BE2C (cell line): ENCODE data around the gene IDE.
A peak's percentile ranks its signal among the peaks of the same experiment; 100 is the strongest.
"Not testable (repeated sequence)": the region's sequence is repeated elsewhere in the genome, so short reads cannot be mapped to it uniquely, and the experiment has no call there.

Experiments used
- DNase-seq: peaks from one replicate; pipeline ENCODE4 v3.0.0-alpha.2; 2020
- H3K27me3 ChIP-seq: fragments of 250-450 bp; sonication (Bioruptor Pico); 2 replicates; pipeline ENCODE4 v1.5.1; 2020; ENCODE audit warnings: mild to moderate bottlenecking
- H3K36me3 ChIP-seq: fragments of 250-450 bp; sonication (Bioruptor Pico); 2 replicates; pipeline ENCODE4 v1.5.1; 2020; ENCODE audit warnings: mild to moderate bottlenecking
- H3K4me1 ChIP-seq: fragments of 250-450 bp; sonication (Bioruptor Pico); 2 replicates; pipeline ENCODE4 v1.5.1; 2020
- H3K4me3 ChIP-seq: 2 replicates; pipeline ENCODE4 v1.5.1; 2011; ENCODE audit warnings: low read depth, low read length
- H3K9me3 ChIP-seq: fragments of 250-450 bp; sonication (Bioruptor Pico); 2 replicates; pipeline ENCODE4 v1.5.1; 2020
- TF ChIP-seq, protein P1 (sequence below): IDR thresholded peaks from 2 replicates; pipeline ENCODE4 v1.5.1; 2012; ENCODE audit warnings: mild to moderate bottlenecking, low read depth, low read length

IDE gene

DNA sequence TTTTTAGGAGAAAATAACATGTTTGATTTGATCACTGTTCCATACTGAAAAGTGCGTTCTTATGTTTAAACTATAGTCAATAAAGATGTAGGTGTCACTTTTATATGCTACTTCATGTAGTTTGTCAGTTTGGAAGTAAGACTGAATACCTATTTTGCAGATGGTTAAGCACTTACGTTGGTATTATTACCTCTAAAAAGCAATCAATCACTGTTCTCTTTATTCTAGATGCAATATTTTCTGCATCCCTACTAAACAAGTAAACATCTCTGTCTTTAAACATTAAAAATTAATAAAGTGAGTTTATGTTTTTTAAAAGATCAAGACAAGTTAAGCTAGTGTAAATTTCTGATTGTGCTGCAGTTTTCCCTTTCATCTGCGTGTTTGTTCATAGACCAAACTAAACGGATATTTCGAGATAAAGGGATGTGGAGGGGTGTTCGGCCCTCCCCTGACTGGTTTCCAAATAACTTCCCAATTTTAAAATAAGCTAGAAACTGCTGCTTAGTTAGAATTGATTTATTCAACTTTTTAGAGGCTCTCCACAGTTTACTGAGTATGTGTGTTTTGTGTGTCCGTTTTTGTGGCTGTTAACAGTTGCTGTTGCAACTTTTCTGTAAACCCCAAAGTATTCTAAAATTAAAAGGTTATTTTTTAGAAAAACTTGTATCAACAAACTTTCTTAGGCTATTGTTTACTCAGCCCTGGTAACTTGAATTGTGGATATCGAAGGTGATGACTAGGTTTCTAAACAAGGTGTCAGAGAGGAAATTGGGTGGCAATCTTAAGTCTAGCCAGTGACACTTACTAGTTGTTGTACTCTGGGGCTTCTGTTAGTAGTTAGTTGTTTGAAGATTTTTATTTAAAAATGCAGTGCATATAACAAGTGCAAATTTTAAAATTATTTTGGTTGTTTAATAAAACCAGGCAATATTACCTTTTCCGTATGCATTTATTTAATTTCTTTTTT, 20.0 kb upstream of the IDE start:
- Histone ChIP-seq H3K36me3 (0 out of 2 replicates have a peak, but pooled peaks cover 3% of the 10 kb centered on the region), H3K4me1 (no peaks in the 10 kb centered on the region), H3K27me3 (no peaks in the 10 kb centered on the region), H3K4me3 (peak overlapping the region; percentile 96), H3K9me3 (no peaks in the 10 kb centered on the region)
- TF ChIP-seq, protein P1, sequence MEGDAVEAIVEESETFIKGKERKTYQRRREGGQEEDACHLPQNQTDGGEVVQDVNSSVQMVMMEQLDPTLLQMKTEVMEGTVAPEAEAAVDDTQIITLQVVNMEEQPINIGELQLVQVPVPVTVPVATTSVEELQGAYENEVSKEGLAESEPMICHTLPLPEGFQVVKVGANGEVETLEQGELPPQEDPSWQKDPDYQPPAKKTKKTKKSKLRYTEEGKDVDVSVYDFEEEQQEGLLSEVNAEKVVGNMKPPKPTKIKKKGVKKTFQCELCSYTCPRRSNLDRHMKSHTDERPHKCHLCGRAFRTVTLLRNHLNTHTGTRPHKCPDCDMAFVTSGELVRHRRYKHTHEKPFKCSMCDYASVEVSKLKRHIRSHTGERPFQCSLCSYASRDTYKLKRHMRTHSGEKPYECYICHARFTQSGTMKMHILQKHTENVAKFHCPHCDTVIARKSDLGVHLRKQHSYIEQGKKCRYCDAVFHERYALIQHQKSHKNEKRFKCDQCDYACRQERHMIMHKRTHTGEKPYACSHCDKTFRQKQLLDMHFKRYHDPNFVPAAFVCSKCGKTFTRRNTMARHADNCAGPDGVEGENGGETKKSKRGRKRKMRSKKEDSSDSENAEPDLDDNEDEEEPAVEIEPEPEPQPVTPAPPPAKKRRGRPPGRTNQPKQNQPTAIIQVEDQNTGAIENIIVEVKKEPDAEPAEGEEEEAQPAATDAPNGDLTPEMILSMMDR: no peak
- no peak for DNase-seq

DNA sequence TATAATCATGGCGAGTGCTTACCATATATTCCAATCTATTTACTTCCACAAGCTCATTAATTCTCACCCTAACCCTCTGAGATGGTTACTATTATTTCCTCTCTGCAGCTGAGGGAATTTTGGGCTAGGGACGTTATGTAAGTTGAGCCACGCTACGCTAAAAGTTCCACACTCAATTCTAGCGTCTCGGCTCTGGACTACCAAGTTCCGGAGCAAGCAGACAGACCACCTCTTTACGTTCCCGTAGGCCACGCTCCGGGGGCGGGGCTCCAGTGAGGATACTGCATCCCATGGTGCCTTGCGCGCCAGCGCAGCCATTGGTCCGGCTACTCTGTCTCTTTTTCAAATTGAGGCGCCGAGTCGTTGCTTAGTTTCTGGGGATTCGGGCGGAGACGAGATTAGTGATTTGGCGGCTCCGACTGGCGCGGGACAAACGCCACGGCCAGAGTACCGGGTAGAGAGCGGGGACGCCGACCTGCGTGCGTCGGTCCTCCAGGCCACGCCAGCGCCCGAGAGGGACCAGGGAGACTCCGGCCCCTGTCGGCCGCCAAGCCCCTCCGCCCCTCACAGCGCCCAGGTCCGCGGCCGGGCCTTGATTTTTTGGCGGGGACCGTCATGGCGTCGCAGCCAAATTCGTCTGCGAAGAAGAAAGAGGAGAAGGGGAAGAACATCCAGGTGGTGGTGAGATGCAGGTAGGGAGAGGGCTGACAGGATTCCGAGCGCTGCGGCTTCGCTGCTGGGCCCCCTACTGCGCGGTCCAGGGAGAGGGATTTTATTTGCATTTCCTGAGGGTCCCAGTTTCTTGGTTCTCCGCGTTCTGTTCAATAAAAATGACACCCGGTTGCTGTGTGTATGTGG, 19.1 kb upstream of the IDE start, which contains the start of gene KIF11:
KIF11 (plus strand) TSS at position 370 of the 858 bp plus-strand sequence; CDS start at position 616, 246 bp downstream.
- H3K4me3 ChIP-seq: peak within 1 kb of the TSS; percentile 96

DNA sequence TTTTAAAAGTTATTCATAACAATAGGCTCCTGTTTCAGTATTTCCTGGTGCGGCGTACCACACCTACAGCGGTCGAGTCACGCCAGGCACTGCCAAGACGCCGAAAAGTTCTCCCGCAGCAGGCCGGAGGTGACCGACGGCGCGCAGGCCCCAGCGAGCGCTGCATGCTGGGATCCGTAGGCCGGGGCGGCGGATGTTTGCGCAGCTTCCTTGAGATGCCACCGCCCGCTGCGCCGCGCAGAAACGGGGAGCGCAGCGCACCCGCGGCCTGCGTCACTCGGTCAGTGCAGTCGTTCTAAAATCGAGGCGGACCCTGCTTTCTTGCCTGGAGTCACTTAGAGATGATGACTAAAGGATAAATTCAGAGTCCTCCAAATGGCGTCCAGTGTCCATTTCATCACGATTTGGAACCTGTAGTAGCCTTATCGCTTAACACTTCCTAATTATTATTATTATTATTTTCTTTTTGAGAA, 17.7 kb upstream of the IDE start:
- TF ChIP-seq, protein P1: no peak
- no peaks in the 10 kb centered on the region for H3K9me3 ChIP-seq
- H3K36me3 ChIP-seq: 0 out of 2 replicates have a peak, but pooled peaks cover 3% of the 10 kb centered on the region
- DNase-seq: no peak
- H3K27me3 ChIP-seq: no peaks in the 10 kb centered on the region
- no peaks in the 10 kb centered on the region for H3K4me1 ChIP-seq
- no peak overlapping the region for H3K4me3 ChIP-seq

More for the DNA sequence above, 19.1 kb upstream of the IDE start, which contains the start of gene KIF11:
- no peaks in the 10 kb centered on the region for H3K9me3 ChIP-seq
- no peaks in the 10 kb centered on the region for H3K27me3 ChIP-seq
- 0 out of 2 replicates have a peak, but pooled peaks cover 3% of the 10 kb centered on the region for H3K36me3 ChIP-seq
- TF ChIP-seq, protein P1: no peak
- DNase-seq: peak; percentile 97
- H3K4me1 ChIP-seq: no peaks in the 10 kb centered on the region

DNA sequence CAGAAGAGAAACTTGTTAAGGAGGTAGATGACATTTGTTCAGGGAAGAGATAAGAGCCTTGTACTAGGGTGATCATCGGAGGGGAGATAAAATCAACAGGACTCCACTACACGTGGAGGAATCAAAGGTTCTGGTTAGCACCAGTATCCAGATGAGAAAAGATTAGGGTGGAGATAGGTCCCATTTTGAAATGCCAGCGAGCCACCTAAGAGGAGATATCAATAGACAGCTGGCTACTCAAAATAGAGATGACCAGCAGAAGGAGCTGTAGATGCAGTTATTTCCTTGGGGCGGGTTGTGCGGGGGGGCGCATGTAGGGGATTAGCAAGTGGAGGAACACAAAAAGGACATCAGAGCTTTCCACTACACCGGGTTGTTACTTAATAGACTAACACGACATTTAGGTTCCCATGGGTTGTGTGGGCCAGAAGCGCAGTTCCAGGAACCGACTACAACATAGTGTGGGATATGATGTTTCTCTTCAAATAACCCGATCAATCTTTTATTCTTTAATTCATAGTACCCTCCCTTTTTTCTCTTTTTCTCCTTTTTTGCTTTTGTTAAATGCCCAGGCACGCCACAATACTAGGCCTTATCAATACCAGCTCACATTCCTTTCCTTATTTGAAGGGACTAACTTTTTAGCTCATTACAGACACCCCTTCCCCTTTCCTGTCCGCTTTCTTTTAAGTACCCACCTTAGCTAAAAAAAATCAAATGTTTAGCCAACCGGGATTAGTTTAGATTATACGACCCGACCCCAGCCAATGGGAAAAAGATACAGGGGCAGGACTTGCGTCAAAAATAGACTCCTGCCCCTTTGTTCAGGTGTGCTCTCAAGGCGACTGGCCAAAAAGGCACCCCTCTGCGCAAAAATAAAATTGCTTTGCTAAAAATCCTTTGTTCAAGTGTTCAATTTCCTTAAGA, 17.0 kb upstream of the IDE start:
- H3K36me3 ChIP-seq: 0 out of 2 replicates have a peak, but pooled peaks cover 3% of the 10 kb centered on the region
- H3K9me3 ChIP-seq: no peaks in the 10 kb centered on the region
- peak; percentile 15 for DNase-seq
- no peaks in the 10 kb centered on the region for H3K4me1 ChIP-seq
- no peak overlapping the region for H3K4me3 ChIP-seq
- TF ChIP-seq, protein P1: no peak; the same call in 1 of the 2 replicates
- no peaks in the 10 kb centered on the region for H3K27me3 ChIP-seq

DNA sequence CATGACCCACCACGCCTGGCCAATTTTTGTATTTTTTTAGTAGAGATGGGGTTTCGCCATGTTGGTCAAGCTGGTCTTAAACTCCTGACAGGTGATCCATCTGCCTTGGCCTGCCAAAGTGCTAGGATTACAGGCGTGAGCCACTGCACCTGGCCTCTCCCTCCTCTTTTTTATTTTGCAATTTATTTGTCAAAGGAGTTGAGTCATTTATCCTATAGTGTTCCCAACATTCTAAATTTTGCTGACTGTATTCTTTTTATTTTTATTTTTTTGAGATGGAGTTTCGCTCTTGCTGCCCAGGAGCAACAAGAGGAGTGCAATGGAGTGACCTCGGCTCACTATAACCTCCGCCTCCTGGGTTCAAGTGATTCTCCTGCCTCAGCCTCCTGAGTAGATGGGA, 8.5 kb upstream of the IDE start:
- DNase-seq, H3K4me1 ChIP-seq, H3K4me3 ChIP-seq, H3K9me3 ChIP-seq, H3K36me3 ChIP-seq, H3K27me3 ChIP-seq: not testable (repeated sequence)
